K562 (cell line): ENCODE measurements around the gene ABCC5. TPM values are rescaled to one million over a fixed set of nuclear protein-coding genes. Genes with fewer than 3 reads are reported as not detected.
A peak's percentile ranks its signal among the peaks of the same experiment; 100 is the strongest.

Source experiments
- ATAC-seq: fragments of 200-7000 bp; cut with Tn5 transposase; 3 replicates; pipeline ENCODE4 v1.9.1; 2020; ENCODE audit warnings: moderate library complexity
- Bru-seq: library from RNA; stranded (reverse); fragments of 400-500 nt; gene quantifications from one replicate; lab custom pipeline; 2021; lab: Mats Ljungman, UMichigan
- BruChase-seq, 2 experiments: library from RNA; stranded (reverse); fragments of 400-500 nt; gene quantifications; one replicate each; lab custom pipeline; 2021; lab: Mats Ljungman, UMichigan
- BruUV-seq: library from RNA; stranded (reverse); fragments of 400-500 nt; replicated peaks from 2 replicates; lab custom pipeline; 2021; lab: Mats Ljungman, UMichigan
- CTCF ChIA-PET: fragments of 300-600 bp; formaldehyde crosslinking; extraction: SDS; loops from one replicate; lab custom pipeline; 2021; ENCODE audit warnings: low intra/inter-chr PET ratio; lab: Yijun Ruan, JAX
- POLR2A ChIA-PET: fragments of 300-600, 350-650 bp; sonication (Branson Sonifier 250); formaldehyde crosslinking; extraction: SDS; loops from one replicate; lab custom pipeline; 2021; ENCODE audit warnings: antibody characterized with exemption, inconsistent platforms; lab: Yijun Ruan, JAX
- DNase-seq, 4 experiments: peaks; one replicate each; pipeline versions ENCODE4 v3.0.0 to v3.0.0-alpha.2; 2011 to 2018; ENCODE audit warnings: low spot score in 3 of 4, mixed read lengths in 3 of 4; ENCODE audit errors: extremely low read depth in 1 of 4
- FAIRE-seq: peaks from 2 replicates; lab custom pipeline; 2011; peaks lifted over from hg19 to GRCh38; lab: Jason Lieb, UNC
- H2AFZ ChIP-seq: 2 replicates; pipeline ENCODE4 v1.6.0; 2011; ENCODE audit warnings: low read depth, low read length, control low read depth, inconsistent platforms
- H3K27ac ChIP-seq: fragments of 200-600 bp; 3 replicates; pipeline ENCODE4 v1.8.0; 2011; ENCODE audit warnings: low read depth, mild to moderate bottlenecking, control low read depth, inconsistent platforms, low read length, moderate library complexity, mixed read lengths; ENCODE audit errors: extremely low read depth
- H3K27me3 ChIP-seq, 2 experiments: fragments of 300-600 bp in 1 of 2; 2 replicates in 1 of 2; 3 replicates in 1 of 2; pipeline versions ENCODE4 v1.6.0 to v1.8.0; 2011; ENCODE audit warnings: inconsistent platforms in 2 of 2, low read length in 2 of 2, mild to moderate bottlenecking in 1 of 2, mixed read lengths in 1 of 2, moderate library complexity in 1 of 2; ENCODE audit not compliant: control insufficient read depth in 2 of 2, insufficient read depth in 2 of 2
- H3K36me3 ChIP-seq: fragments of 300-600 bp; 3 replicates; pipeline ENCODE4 v1.8.0; 2011; ENCODE audit warnings: mild to moderate bottlenecking, low read length, inconsistent platforms; ENCODE audit not compliant: control insufficient read depth, insufficient read depth
- H3K4me1 ChIP-seq, 2 experiments: fragments of 200-600 bp in 1 of 2; replicated peaks in 1 of 2; 2 replicates in 1 of 2; 3 replicates in 1 of 2; pipeline versions ENCODE4 v1.5.1 to v1.8.0; 2011; ENCODE audit warnings: inconsistent platforms in 2 of 2, low read length in 2 of 2, mild to moderate bottlenecking in 1 of 2, mixed read lengths in 1 of 2, moderate library complexity in 1 of 2; ENCODE audit not compliant: control insufficient read depth in 2 of 2, insufficient read depth in 2 of 2
- H3K4me2 ChIP-seq: 2 replicates; pipeline ENCODE4 v1.6.1; 2011; ENCODE audit warnings: low read length, control low read depth, inconsistent platforms, mixed read lengths; ENCODE audit not compliant: insufficient read depth
- H3K4me3 ChIP-seq: fragments of 200-600 bp; sonication (generic), shearing (Covaris generic); 2 replicates; pipeline ENCODE4 v1.5.1; 2016; ENCODE audit warnings: control low read depth, inconsistent platforms
- H3K79me2 ChIP-seq: fragments of 200-600 bp; 3 replicates; pipeline ENCODE4 v1.8.0; 2011; ENCODE audit warnings: low read length, inconsistent platforms; ENCODE audit not compliant: control insufficient read depth, insufficient read depth
- H3K9ac ChIP-seq, 2 experiments: 2 replicates each; pipeline versions ENCODE4 v1.6.0 to v1.6.1; 2011; ENCODE audit warnings: low read depth in 2 of 2, low read length in 2 of 2, control low read depth in 1 of 2, inconsistent platforms in 1 of 2, mild to moderate bottlenecking in 1 of 2, mixed read lengths in 1 of 2; ENCODE audit not compliant: insufficient read depth in 1 of 2
- H3K9me1 ChIP-seq: one replicate; pipeline ENCODE4 v1.6.0; 2011; ENCODE audit warnings: inconsistent platforms, mild to moderate bottlenecking, low read length, moderate library complexity; ENCODE audit not compliant: control insufficient read depth, insufficient read depth
- H3K9me3 ChIP-seq: replicated peaks from 2 replicates; pipeline ENCODE4 v1.5.1; 2011; ENCODE audit warnings: low read depth, low read length, inconsistent platforms; ENCODE audit not compliant: control insufficient read depth, insufficient read depth
- H4K20me1 ChIP-seq: replicated peaks from 2 replicates; pipeline ENCODE4 v1.6.1; 2011; ENCODE audit warnings: low read length, inconsistent platforms, mixed read lengths; ENCODE audit not compliant: control insufficient read depth, insufficient read depth
- EP400 ChIP-seq: fragments of 450-650 bp; IDR thresholded peaks from 2 replicates; pipeline ENCODE4 v1.6.1; 2017; ENCODE audit warnings: antibody characterized with exemption, mild to moderate bottlenecking, moderate library complexity
- MITF ChIP-seq: IDR thresholded peaks from 2 replicates; pipeline ENCODE4 v1.6.1; 2014; ENCODE audit warnings: antibody characterized with exemption
- SNRNP70 ChIP-seq: fragments of 200-400 bp; formaldehyde crosslinking; optimal IDR thresholded peaks from 2 replicates; pipeline ENCODE3; 2017; ENCODE audit warnings: low read depth, low read length
- WGBS: fragments of 100-300 bp; shearing (Covaris generic); methylation state at CpG from one replicate; pipeline ENCODE4 v1.1.6; 2016; ENCODE audit warnings: low coverage, mixed read lengths; ENCODE audit not compliant: insufficient coverage; ENCODE audit errors: missing lambda C conversion rate; 5-methylcytosine and 5-hydroxymethylcytosine counted together
- in situ Hi-C: fragments of 300-500 bp; cut with MboI; formaldehyde crosslinking; loops from 4 replicates; pipeline ENCODE4 v1.15.0; 2018; ENCODE audit warnings: inconsistent platforms, mixed read lengths
- intact Hi-C: fragments of 100-400 bp; cut with micrococcal nuclease; formaldehyde crosslinking; loops from 2 replicates; pipeline ENCODE4 v1.14.2; 2022
- long read RNA-seq, 3 experiments: library from polyadenylated mRNA in 2 of 3; library from RNA in 1 of 3; unstranded in 2 of 3; stranded (forward) in 1 of 3; transcript quantifications; one replicate each; pipeline ENCODE4 v2.0.0, GENCODE V29; 2019 to 2022
- polyA minus RNA-seq, 3 experiments: library from RNA; depleted of rRNA, polyadenylated mRNA; stranded (reverse); fragments of >200 nt; gene quantifications; 2 replicates each; pipeline ENCODE4 v1.2.3, GENCODE V29; 2011
- polyA plus RNA-seq, 8 experiments: library from polyadenylated mRNA; depleted of rRNA in 4 of 8; stranded (reverse) in 5 of 8; unstranded in 3 of 8; fragments of >200 nt; fragmentation: Nextera tagmentation in 2 of 8; fragmentation: Illumina TruSeq in 1 of 8; extraction: Ambion mirVana in 2 of 8; extraction: Trizol in 1 of 8; gene quantifications; 2 replicates each; pipeline versions ENCODE4 v1.2.1 to v1.2.3, GENCODE V29; 2011 to 2014; ENCODE audit warnings: inconsistent platforms in 1 of 8, missing spikeins in 1 of 8
- total RNA-seq, 7 experiments: library from RNA; depleted of rRNA in 6 of 7; stranded (reverse); fragments of >200 nt in 6 of 7; fragmentation: Illumina TruSeq in 2 of 7; extraction: Trizol in 2 of 7; gene quantifications; 2 replicates each; pipeline versions ENCODE4 v1.2.1 to v1.2.3, GENCODE V29; 2011 to 2021; ENCODE audit warnings: low replicate concordance in 1 of 7
- TF ChIP-seq, protein P1 (sequence below), 2 experiments: fragments of 450-650 bp; formaldehyde crosslinking in 1 of 2; IDR thresholded peaks; 2 replicates each; pipeline versions ENCODE4 v1.4.0 to v1.6.1; 2014 to 2020; ENCODE audit warnings: mild to moderate bottlenecking in 2 of 2, borderline replicate concordance in 1 of 2, low read depth in 1 of 2

ABCC5 gene
- 196 and 208 TPM in 2 replicates for total RNA-seq (2011; cell fraction: chromatin; rRNA removed; ENCODE audit: low replicate concordance)
- total RNA-seq (2011; cell fraction: nucleolus; rRNA removed), result 111 and 115 TPM in 2 replicates
- 176 and 215 TPM in 2 replicates for total RNA-seq (2011; cell fraction: nucleoplasm; rRNA removed)
- total RNA-seq (2014; rRNA removed), result 22.0 and 27.1 TPM in 2 replicates
- total RNA-seq (2014; rRNA removed; fragmentation: Illumina TruSeq; extraction: Trizol), result 36.7 and 38.2 TPM in 2 replicates
- total RNA-seq (2015; rRNA removed; fragmentation: Illumina TruSeq; extraction: Trizol), result 22.8 and 24.9 TPM in 2 replicates
- total RNA-seq (2021), result 50.0 and 50.9 TPM in 2 replicates
- 36.9 and 39.3 TPM in 2 replicates for polyA plus RNA-seq (2011; rRNA removed)
- 16.2 and 21.3 TPM in 2 replicates for polyA plus RNA-seq (2011; cell fraction: cytosol; rRNA removed)
- polyA plus RNA-seq (2011; cell fraction: nucleus; rRNA removed), result 213 and 222 TPM in 2 replicates
- polyA plus RNA-seq (2012), result 29.2 and 34.4 TPM in 2 replicates
- polyA plus RNA-seq (2014; fragmentation: Illumina TruSeq; extraction: Trizol), result 38.4 and 44.0 TPM in 2 replicates
- polyA plus RNA-seq (2014; fragmentation: Nextera tagmentation; extraction: Ambion mirVana), result 10 to 100 TPM; 41.9 to 53.0 TPM
- 51.4 and 56.6 TPM in 2 replicates for polyA plus RNA-seq (2014; rRNA removed)
- polyA minus RNA-seq (2011; rRNA and poly(A)+ RNA removed), result 23.8 and 24.3 TPM in 2 replicates
- polyA minus RNA-seq (2011; cell fraction: cytosol; rRNA and poly(A)+ RNA removed), result 13.1 and 13.5 TPM in 2 replicates
- 48.6 and 58.3 TPM in 2 replicates for polyA minus RNA-seq (2011; cell fraction: nucleus; rRNA and poly(A)+ RNA removed)
- Bru-seq, nascent RNA, result percentile 74 among the genes with signal in this experiment
- percentile 74 among the genes with signal in this experiment for BruChase-seq, experiment 1, labeled RNA remaining after a 2-hour chase
- BruChase-seq, experiment 2, labeled RNA remaining after a 6-hour chase, result percentile 76 among the genes with signal in this experiment
- long read RNA-seq, experiment 1, full-length matches to known transcripts, result 63 of 137 reads
- long read RNA-seq, experiment 1, partial matches to known transcripts, result 39 of 137 reads
- long read RNA-seq, experiment 1, other reads (novel, unspliced or antisense), result 35 of 137 reads
- long read RNA-seq, experiment 2, full-length matches to known transcripts, result 5 of 23 reads
- long read RNA-seq, experiment 2, partial matches to known transcripts, result 11 of 23 reads
- long read RNA-seq, experiment 2, other reads (novel, unspliced or antisense), result 7 of 23 reads
- long read RNA-seq, experiment 3, transcript ABCC5-203 (7 exons, 1,923 nt), result major isoform, 9 of 28 reads
- long read RNA-seq, experiment 3, partial matches to known transcripts, result 6 of 28 reads
- long read RNA-seq, experiment 3, other reads (novel, unspliced or antisense), result 6 of 28 reads

DNA sequence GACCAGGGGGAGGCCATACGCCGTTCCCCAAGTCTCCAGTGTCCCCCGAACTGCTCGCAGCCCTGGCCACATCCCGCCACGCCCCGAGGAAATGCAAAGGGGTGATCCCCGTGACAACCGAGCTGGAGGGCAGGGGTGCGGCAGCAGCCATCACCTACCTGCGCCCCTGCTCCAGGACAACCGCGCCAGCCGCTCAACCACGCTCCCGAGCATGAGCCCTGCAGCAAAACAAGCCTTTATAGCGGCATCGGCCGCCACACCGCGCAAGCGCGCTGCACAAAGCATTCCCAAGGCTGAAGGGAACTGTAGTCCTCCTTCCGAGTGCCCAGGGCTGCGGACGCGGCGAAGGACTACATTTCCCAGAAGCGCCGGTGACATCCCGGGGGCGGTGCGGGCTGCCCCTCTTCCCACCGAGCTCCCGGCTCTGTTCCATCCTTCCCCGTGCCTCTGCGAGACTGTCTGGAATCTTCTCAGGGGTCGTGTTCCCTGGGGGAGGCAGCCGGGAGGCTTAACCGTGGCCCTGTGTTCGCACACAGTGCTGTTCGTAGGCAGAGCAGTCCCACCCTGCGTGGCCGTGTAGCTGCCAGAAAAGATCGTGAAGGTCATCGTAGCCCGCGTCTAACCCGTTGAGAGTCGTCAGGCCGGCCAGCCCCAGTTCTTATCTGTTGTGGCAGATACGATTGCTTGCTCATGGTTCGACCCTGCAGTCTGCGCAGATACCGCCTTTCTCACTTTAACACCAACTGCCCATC lies at the start of gene ABCC5:
ABCC5 (minus strand) TSS at position 213 of the 752 bp plus-strand sequence. CDS start 3,492 bp downstream, outside the sequence.
- ChIA-PET POLR2A (interaction anchor here (0.6 to 2.7 kb wide), 8 partner anchors 18 to 274 kb away, joined by 3 to 11 read pairs (median 3); partner anchors contain the start of gene EIF2B5), CTCF (interaction anchor here (0.7 to 1.5 kb wide), 5 partner anchors 113 to 231 kb away, joined by 3 to 9 read pairs (median 3); partner anchors contain the start of gene EEF1AKMT4)
- FAIRE-seq (peak; percentile 93), ATAC-seq (peak; percentile 95), DNase-seq (peak; percentile 85 to 95 (median 89))
- Histone ChIP-seq H4K20me1 (no peaks in the 10 kb centered on the region), H3K9me3 (no peaks in the 10 kb centered on the region), H3K9me1 (no peaks in the 10 kb centered on the region), H3K4me1 (peaks cover 20 to 25% of the 10 kb centered on the region in 2 experiments; a peak in 4 of 5 replicates), H2AFZ (peak within 1 kb of the TSS; percentile 96), H3K27me3 (no peaks in the 10 kb centered on the region), H3K79me2 (peaks cover 45% of the 10 kb centered on the region), H3K36me3 (peaks cover 14% of the 10 kb centered on the region), H3K4me2 (peak within 1 kb of the TSS; percentile 89), H3K9ac (peak within 1 kb of the TSS; percentile 77 to 94), H3K4me3 (peak within 1 kb of the TSS; percentile 89), H3K27ac (peak within 1 kb of the TSS; percentile 90)
- BruUV-seq, result no TSS peak
- under 1% methylated on average over 42 of the region's 55 CpGs for WGBS
- intact Hi-C loops, result loop anchor here (1.0 to 5.0 kb wide), 3 partner anchors 41 to 229 kb away; partner anchors contain the start of genes ALG3 and EEF1AKMT4
- in situ Hi-C loops, result loop anchor here (10.0 kb wide), 1 partner anchor 227 kb away; the partner anchor contains the start of genes ALG3 and EEF1AKMT4
- TF ChIP-seq, protein P1, sequence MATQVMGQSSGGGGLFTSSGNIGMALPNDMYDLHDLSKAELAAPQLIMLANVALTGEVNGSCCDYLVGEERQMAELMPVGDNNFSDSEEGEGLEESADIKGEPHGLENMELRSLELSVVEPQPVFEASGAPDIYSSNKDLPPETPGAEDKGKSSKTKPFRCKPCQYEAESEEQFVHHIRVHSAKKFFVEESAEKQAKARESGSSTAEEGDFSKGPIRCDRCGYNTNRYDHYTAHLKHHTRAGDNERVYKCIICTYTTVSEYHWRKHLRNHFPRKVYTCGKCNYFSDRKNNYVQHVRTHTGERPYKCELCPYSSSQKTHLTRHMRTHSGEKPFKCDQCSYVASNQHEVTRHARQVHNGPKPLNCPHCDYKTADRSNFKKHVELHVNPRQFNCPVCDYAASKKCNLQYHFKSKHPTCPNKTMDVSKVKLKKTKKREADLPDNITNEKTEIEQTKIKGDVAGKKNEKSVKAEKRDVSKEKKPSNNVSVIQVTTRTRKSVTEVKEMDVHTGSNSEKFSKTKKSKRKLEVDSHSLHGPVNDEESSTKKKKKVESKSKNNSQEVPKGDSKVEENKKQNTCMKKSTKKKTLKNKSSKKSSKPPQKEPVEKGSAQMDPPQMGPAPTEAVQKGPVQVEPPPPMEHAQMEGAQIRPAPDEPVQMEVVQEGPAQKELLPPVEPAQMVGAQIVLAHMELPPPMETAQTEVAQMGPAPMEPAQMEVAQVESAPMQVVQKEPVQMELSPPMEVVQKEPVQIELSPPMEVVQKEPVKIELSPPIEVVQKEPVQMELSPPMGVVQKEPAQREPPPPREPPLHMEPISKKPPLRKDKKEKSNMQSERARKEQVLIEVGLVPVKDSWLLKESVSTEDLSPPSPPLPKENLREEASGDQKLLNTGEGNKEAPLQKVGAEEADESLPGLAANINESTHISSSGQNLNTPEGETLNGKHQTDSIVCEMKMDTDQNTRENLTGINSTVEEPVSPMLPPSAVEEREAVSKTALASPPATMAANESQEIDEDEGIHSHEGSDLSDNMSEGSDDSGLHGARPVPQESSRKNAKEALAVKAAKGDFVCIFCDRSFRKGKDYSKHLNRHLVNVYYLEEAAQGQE (IDR thresholded peaks at IDR 0.05; ENCODE audit: borderline replicate concordance), result peak; percentile 96
- TF ChIP-seq, protein P1 (CRISPR knock-in tag; IDR thresholded peaks at IDR 0.05; ENCODE audit: low read depth), result no peak
- TF ChIP-seq EP400 (peak; percentile 89), MITF (no peak), SNRNP70 (no peak)
